Measurements from ENCODE around the gene CEMIP. TPM values are rescaled to one million over a fixed set of nuclear protein-coding genes. Genes with fewer than 3 reads are reported as not detected.

CEMIP gene
- total RNA-seq, 6 experiments from 2014 or later = 0.64 to 0.74 TPM; not detected in 4

DNA sequence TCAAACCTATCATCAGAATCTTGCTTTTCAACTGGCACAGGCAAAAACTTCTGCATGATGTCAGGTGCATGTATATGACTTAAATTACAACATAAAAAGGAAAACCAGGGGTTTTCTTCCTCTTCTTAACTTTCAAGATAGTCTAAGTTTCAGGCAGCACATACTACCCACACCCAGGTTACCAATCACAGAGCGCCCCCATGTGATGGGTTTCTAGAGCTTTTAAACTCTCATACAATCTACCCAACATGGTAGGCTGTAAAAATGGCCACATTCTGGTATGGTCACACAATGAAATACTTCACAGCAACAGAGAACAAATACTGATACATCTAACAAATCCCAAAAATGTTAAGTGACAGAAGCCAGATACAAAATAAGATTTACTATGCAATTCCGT is 203.0 kb downstream of the CEMIP start:
- no peak overlapping the region for H3K27ac ChIP-seq
- no peak for ATAC-seq
- H3K36me3 ChIP-seq = peaks cover 0 to 31% (median 9%) of the 10 kb centered on the region in 4 donors
- DNase-seq = no peak
- H3K4me1 ChIP-seq = no peaks in the 10 kb centered on the region
- no peak overlapping the region for H3K4me3 ChIP-seq
- H3K27me3 ChIP-seq = no peaks in the 10 kb centered on the region
- intact Hi-C loops (cut with DNase I) = no loop called here
- WGBS (ENCODE audit: insufficient coverage, low coverage, low lambda C conversion rate, missing lambda C conversion rate) = 86% methylated on average over 2 of the region's 2 CpGs
- TF ChIP-seq, protein P1, sequence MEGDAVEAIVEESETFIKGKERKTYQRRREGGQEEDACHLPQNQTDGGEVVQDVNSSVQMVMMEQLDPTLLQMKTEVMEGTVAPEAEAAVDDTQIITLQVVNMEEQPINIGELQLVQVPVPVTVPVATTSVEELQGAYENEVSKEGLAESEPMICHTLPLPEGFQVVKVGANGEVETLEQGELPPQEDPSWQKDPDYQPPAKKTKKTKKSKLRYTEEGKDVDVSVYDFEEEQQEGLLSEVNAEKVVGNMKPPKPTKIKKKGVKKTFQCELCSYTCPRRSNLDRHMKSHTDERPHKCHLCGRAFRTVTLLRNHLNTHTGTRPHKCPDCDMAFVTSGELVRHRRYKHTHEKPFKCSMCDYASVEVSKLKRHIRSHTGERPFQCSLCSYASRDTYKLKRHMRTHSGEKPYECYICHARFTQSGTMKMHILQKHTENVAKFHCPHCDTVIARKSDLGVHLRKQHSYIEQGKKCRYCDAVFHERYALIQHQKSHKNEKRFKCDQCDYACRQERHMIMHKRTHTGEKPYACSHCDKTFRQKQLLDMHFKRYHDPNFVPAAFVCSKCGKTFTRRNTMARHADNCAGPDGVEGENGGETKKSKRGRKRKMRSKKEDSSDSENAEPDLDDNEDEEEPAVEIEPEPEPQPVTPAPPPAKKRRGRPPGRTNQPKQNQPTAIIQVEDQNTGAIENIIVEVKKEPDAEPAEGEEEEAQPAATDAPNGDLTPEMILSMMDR (IDR thresholded peaks at IDR 0.05) = no peak
- H3K9me3 ChIP-seq = no peaks in the 10 kb centered on the region

DNA sequence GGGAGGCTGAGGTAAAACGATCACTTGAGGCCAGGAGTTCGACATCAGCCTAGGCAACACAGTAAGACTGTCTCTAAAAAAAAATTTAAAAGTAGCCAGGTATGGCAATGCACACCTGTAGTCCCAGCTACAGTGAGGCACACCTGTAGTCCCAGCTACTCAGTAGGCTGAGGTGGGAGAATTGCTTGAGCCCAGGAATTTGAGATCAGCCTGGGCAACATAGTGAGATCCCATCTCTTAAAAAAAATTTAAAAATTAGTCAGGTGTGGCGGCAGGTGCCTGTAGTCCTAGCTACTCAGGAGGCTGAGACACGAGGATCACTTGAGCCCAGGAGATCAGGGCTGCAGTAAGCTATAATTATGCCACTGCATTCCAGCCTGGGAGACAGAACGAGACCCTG is 203.7 kb downstream of the CEMIP start:
- TF ChIP-seq, protein P1 (IDR thresholded peaks at IDR 0.05) = no peak
- no peak for TF ChIP-seq POLR2A (IDR thresholded peaks at IDR 0.05)
- no peaks in the 10 kb centered on the region for H3K9me3 ChIP-seq
- 87% methylated on average over 5 of the region's 5 CpGs for WGBS (ENCODE audit: insufficient coverage, low coverage, low lambda C conversion rate, missing lambda C conversion rate)
- intact Hi-C loops (cut with DNase I) = no loop called here
- ATAC-seq (no peak), DNase-seq (no peak)
- H3K4me3 ChIP-seq = no peak overlapping the region
- no peak overlapping the region for H3K27ac ChIP-seq
- peaks cover 0 to 3% (median 1%) of the 10 kb centered on the region in 4 donors for H3K4me1 ChIP-seq
- no peaks in the 10 kb centered on the region for H3K27me3 ChIP-seq
- peaks cover 0 to 31% (median 9%) of the 10 kb centered on the region in 4 donors for H3K36me3 ChIP-seq

DNA sequence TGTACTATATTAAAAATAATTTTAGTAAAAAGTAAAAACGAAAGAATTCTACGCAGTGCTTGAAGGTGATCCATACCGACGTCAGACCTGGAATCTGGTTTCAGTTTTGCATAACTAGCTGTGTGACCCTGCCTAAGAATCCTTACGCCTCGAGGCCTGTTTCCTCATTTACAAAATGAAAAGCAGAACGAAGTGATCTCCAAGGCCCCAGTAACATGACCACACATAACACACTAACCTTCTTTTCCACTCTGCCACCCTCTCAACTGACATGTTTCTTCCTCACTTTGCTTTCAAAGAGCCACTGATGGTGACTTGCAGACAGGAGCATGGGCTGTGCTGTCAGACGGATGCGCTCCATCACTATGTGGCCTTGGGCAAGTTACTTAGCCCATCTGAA is 205.7 kb downstream of the CEMIP start:
- Histone ChIP-seq H3K4me3 (no peak overlapping the region), H3K27ac (peak overlapping the region in 1 of 3 donors; percentile 30), H3K27me3 (no peaks in the 10 kb centered on the region), H3K36me3 (peaks cover 0 to 16% (median under 1%) of the 10 kb centered on the region in 4 donors), H3K9me3 (no peaks in the 10 kb centered on the region), H3K4me1 (peaks cover 0 to 15% (median 6%) of the 10 kb centered on the region in 4 donors)
- WGBS (ENCODE audit: insufficient coverage, low coverage, low lambda C conversion rate, missing lambda C conversion rate) = 52% methylated on average over 9 of the region's 9 CpGs
- intact Hi-C loops (cut with DNase I) = no loop called here
- ATAC-seq (peak in 1 of 4 donors; percentile 2), DNase-seq (no peak)
- TF ChIP-seq POLR2A (IDR thresholded peaks at IDR 0.05) = no peak
- TF ChIP-seq, protein P1 (IDR thresholded peaks at IDR 0.05) = no peak

DNA sequence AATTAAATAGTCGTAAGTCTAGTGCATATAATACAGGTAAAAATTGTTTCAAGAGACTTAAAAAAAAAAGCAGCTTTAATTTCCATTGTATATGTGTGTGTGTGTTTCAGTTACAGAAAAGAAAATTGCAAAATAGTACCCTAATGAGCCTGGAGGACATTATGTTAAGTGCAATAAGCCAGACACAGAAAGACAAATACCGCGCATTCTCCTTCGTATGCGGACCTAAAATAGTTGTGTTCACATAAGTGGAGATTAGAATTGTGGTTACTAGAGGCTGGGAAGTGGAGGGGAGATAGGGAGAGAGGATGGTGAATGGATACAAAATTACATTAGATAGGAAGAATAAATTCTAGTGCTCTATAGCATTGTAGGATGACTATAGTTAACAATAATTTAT is 206.8 kb downstream of the CEMIP start:
- intact Hi-C loops (cut with DNase I) = no loop called here
- 93% methylated on average over 5 of the region's 5 CpGs for WGBS (ENCODE audit: insufficient coverage, low coverage, low lambda C conversion rate, missing lambda C conversion rate)
- Histone ChIP-seq H3K9me3 (no peaks in the 10 kb centered on the region), H3K4me1 (peaks cover 0 to 15% (median 6%) of the 10 kb centered on the region in 4 donors), H3K36me3 (peaks cover 0 to 8% (median 0%) of the 10 kb centered on the region in 4 donors), H3K4me3 (no peak overlapping the region), H3K27me3 (no peaks in the 10 kb centered on the region), H3K27ac (no peak overlapping the region)
- DNase-seq (no peak), ATAC-seq (no peak)
- TF ChIP-seq POLR2A (IDR thresholded peaks at IDR 0.05) = no peak
- TF ChIP-seq, protein P1 (IDR thresholded peaks at IDR 0.05) = no peak

DNA sequence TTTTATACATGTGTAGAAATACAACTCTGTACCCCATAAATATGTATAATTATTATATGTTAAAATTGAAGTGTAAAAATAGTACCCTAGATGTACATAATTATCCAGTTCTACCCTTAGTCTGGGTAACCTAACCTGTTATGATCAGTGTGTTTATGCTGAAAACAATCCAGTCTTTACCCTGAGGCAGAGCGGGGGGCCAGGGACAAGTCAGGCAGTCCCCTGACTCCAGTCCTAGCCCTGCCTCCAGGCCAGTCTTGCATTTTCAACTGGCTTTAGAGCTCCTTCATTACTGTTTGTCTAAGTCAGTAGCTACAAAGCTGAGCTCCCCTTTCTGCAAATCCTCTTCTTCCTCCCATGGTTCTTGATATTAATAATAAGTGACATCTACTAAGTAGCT is 207.3 kb downstream of the CEMIP start:
- intact Hi-C loops (cut with DNase I) = no loop called here
- Histone ChIP-seq H3K27me3 (no peaks in the 10 kb centered on the region), H3K4me3 (no peak overlapping the region), H3K36me3 (peaks cover 0 to 5% (median 0%) of the 10 kb centered on the region in 4 donors), H3K4me1 (peaks cover 0 to 15% (median 6%) of the 10 kb centered on the region in 4 donors), H3K27ac (no peak overlapping the region), H3K9me3 (no peaks in the 10 kb centered on the region)
- DNase-seq = no peak
- TF ChIP-seq, protein P1 (IDR thresholded peaks at IDR 0.05) = no peak
- TF ChIP-seq POLR2A (IDR thresholded peaks at IDR 0.05) = no peak
- WGBS (ENCODE audit: insufficient coverage, low coverage, low lambda C conversion rate, missing lambda C conversion rate) = 100% methylated on average over 1 of the region's 1 CpG
- no peak for ATAC-seq
